Stimulated activated CD8-positive, alpha-beta memory T cell treated with anti-CD3 and anti-CD28 coated beads, Interleukin-12 subunit alpha, Interleukin-12 subunit beta, amount 100 ng/mL, for 4 hours (primary cell): Measurements from ENCODE around the gene RPL38.
A peak's percentile ranks its signal among the peaks of the same experiment; 100 is the strongest.

Experiments
- DNase-seq: peaks from one replicate; pipeline ENCODE4 v3.0.0-alpha.2; 2020; ENCODE audit warnings: low read depth

Gene RPL38

GRCh38 chr17:74210191-74211140 is 7.0 kb downstream of the RPL38 start:
- DNase-seq, result peak; percentile 53

- DNase-seq, result no peak
Measured at GRCh38 chr17:74211141-74211911, 7.8 kb downstream of the RPL38 start.

GRCh38 chr17:74211912-74212208 is 8.4 kb downstream of the RPL38 start:
- DNase-seq, result no peak

GRCh38 chr17:74212209-74212912 is 8.9 kb downstream of the RPL38 start:
- DNase-seq, result no peak

- DNase-seq, result peak; percentile 59
Measured at GRCh38 chr17:74212913-74213791, 9.7 kb downstream of the RPL38 start, which contains the start of gene TTYH2. TTYH2 (plus strand) TSS chr17:74213571; CDS start chr17:74213588, 17 bp downstream.

GRCh38 chr17:74213861-74214391 is 10.4 kb downstream of the RPL38 start:
- no peak for DNase-seq

GRCh38 chr17:74214484-74215341 is 11.2 kb downstream of the RPL38 start:
- DNase-seq, result no peak

GRCh38 chr17:74215342-74215727 is 11.9 kb downstream of the RPL38 start:
- DNase-seq, result no peak

GRCh38 chr17:74216505-74216904 is 13.0 kb downstream of the RPL38 start:
- no peak for DNase-seq

GRCh38 chr17:74217037-74217730 is 13.7 kb downstream of the RPL38 start:
- no peak for DNase-seq

GRCh38 chr17:74217888-74218287 is 14.4 kb downstream of the RPL38 start:
- DNase-seq, result no peak

GRCh38 chr17:74218436-74218835 is 15.0 kb downstream of the RPL38 start:
- DNase-seq, result no peak

GRCh38 chr17:74219576-74220133 is 16.2 kb downstream of the RPL38 start:
- DNase-seq, result no peak

- DNase-seq, result no peak
Measured at GRCh38 chr17:74220219-74220618, 16.7 kb downstream of the RPL38 start.

- DNase-seq, result no peak
Measured at GRCh38 chr17:74220946-74221818, 17.7 kb downstream of the RPL38 start.

- DNase-seq, result no peak
Measured at GRCh38 chr17:74222399-74222798, 18.9 kb downstream of the RPL38 start.

GRCh38 chr17:74223901-74224300 is 20.4 kb downstream of the RPL38 start:
- no peak for DNase-seq
